Gastroesophageal sphincter (tissue), 4 donors: ENCODE data around the gene COMMD2. TPM values are rescaled to one million over a fixed set of nuclear protein-coding genes. Genes with fewer than 3 reads are reported as not detected.

ENCODE experiments used
- ATAC-seq: fragments of 150-250 bp; one replicate; pipeline ENCODE4 v1.9.1; 2016; ENCODE audit warnings: mild to moderate bottlenecking, moderate library complexity
- H3K27ac ChIP-seq, 4 donors: fragments of 200-600 bp; sonication (generic) in 3 of 4; 1 replicate in 3 of 4; 2 replicates in 1 of 4; pipeline ENCODE4 v1.5.1; 2016 to 2019
- H3K27me3 ChIP-seq: fragments of 200-600 bp; sonication (generic); one replicate; pipeline ENCODE4 v1.5.1; 2019
- H3K36me3 ChIP-seq, 2 donors: fragments of 200-600 bp; sonication (generic); one replicate each; pipeline ENCODE4 v1.5.1; 2019; ENCODE audit warnings: control low read depth in 1 of 2
- H3K4me1 ChIP-seq, 3 donors: fragments of 200-600 bp; sonication (generic); 1 replicate in 2 of 3; 2 replicates in 1 of 3; pipeline ENCODE4 v1.5.1; 2016 to 2019; ENCODE audit warnings: control low read depth in 2 of 3
- H3K4me3 ChIP-seq, 2 donors: fragments of 200-600 bp; sonication (generic); one replicate each; pipeline ENCODE4 v1.5.1; 2019; ENCODE audit warnings: mild to moderate bottlenecking in 1 of 2, moderate library complexity in 1 of 2
- H3K9me3 ChIP-seq, 3 donors: fragments of 200-600 bp; sonication (generic); one replicate each; pipeline ENCODE4 v1.5.1; 2017 to 2019; ENCODE audit warnings: control low read depth in 2 of 3
- CTCF ChIP-seq, 4 experiments: fragments of 200-600 bp in 2 of 4; fragments of 450-650 bp in 2 of 4; sonication (generic) in 1 of 4; IDR thresholded peaks; one replicate each; pipeline ENCODE4 v1.5.1; 2017 to 2019; ENCODE audit warnings: antibody characterized with exemption in 4 of 4, mild to moderate bottlenecking in 2 of 4, moderate library complexity in 2 of 4
- EP300 ChIP-seq: sonication (generic); formaldehyde crosslinking; IDR thresholded peaks from one replicate; pipeline ENCODE4 v1.6.1; 2017; ENCODE audit warnings: antibody characterized with exemption, mild to moderate bottlenecking
- POLR2A ChIP-seq, 2 donors: fragments of 450-650 bp; IDR thresholded peaks; one replicate each; pipeline ENCODE4 v1.6.1; 2017; ENCODE audit warnings: antibody characterized with exemption in 2 of 2, mild to moderate bottlenecking in 2 of 2, moderate library complexity in 1 of 2
- POLR2AphosphoS5 ChIP-seq: sonication (generic); formaldehyde crosslinking; IDR thresholded peaks from one replicate; pipeline ENCODE4 v1.6.1; 2017; ENCODE audit warnings: antibody characterized with exemption
- WGBS, 2 donors: methylation state at CpG; one replicate each; pipeline ENCODE4 v1.1.5; 2018; ENCODE audit warnings: low coverage in 1 of 2; 5-methylcytosine and 5-hydroxymethylcytosine counted together
- total RNA-seq, 4 donors: library from RNA; depleted of rRNA; stranded (reverse); fragments of >200 nt; gene quantifications; one replicate each; pipeline ENCODE4 v1.1.0, GENCODE V29; 2016

Gene COMMD2
- total RNA-seq, 4 donors from 2014 or later = 20.7 to 39.5 (median 31.9) TPM

- Histone ChIP-seq H3K4me3 (no peak overlapping the region), H3K36me3 (peaks cover 0 to 3% of the 10 kb centered on the region in 2 donors), H3K4me1 (no peaks in the 10 kb centered on the region), H3K27ac (no peak overlapping the region), H3K27me3 (no peaks in the 10 kb centered on the region), H3K9me3 (peaks cover 0 to 5% (median 0%) of the 10 kb centered on the region in 3 donors)
- no peak for ATAC-seq
- TF ChIP-seq POLR2A (IDR thresholded peaks at IDR 0.05) (no peak), EP300 (no peak), POLR2AphosphoS5 (no peak), CTCF (IDR thresholded peaks at IDR 0.05) (no peak)
Observed at GRCh38 chr3:149723781-149724180, 28.5 kb downstream of the COMMD2 start.

DNA sequence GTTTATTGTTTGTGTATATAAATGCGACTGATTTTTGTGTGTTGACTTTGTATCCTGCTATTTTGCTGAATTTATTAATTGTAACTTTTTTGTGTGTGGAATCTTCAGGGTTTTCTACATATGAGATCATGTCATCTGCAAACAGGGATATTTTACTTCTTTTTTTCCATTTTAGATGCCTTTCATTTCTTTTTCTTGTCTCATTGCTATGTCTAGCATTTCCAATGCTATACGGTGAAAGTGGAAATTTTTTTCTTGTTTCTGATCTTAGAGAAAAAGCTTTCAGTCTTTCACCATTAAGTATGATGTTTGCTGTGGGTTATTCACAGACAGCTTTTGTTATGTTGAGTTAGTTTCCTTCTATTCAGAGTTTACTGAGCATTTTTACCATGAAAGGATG is 31.4 kb downstream of the COMMD2 start:
- Histone ChIP-seq H3K27me3 (no peaks in the 10 kb centered on the region), H3K36me3 (peaks cover 0 to 3% of the 10 kb centered on the region in 2 donors), H3K4me3 (no peak overlapping the region), H3K9me3 (peaks cover 0 to 5% (median 0%) of the 10 kb centered on the region in 3 donors), H3K27ac (no peak overlapping the region), H3K4me1 (peaks cover 0 to 8% (median 0%) of the 10 kb centered on the region in 3 donors)
- no peak for ATAC-seq
- TF ChIP-seq POLR2AphosphoS5 (no peak), CTCF (IDR thresholded peaks at IDR 0.05) (no peak), POLR2A (IDR thresholded peaks at IDR 0.05) (no peak), EP300 (no peak)
- 88 to 100% methylated on average over 1 to 2 of the region's 2 CpGs for WGBS, 2 donors

DNA sequence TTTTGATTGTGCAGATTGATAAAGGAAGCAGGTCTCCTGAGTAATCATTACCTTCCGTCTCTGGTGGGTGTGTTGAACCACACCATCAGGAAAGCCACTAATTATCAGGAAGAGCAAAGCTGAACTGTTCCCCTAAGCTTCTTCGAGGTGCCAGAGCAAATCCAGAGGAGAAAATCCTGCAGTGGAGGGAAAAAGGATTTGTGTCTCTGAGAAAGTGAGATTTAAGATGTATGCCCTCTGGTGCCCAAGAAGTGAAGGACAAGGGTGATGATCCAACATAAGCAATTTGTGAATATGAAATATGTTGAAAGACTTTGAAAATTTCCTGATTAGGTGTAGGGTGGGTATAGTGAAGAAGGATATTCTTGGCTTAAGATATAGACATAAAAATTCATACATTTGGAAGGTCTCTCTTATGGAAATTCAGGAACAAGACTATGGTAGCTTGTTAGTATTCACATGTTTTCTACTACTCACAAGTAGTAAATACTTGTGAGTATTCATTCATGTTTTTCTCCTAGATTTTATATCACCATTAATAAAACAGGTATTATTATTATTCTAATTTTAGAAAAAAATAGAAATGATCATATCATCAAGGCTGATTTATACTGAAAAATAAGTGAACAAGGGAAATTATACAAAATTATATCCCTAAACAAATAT is 34.8 kb downstream of the COMMD2 start:
- no peak overlapping the region for H3K4me3 ChIP-seq
- H3K27me3 ChIP-seq = no peaks in the 10 kb centered on the region
- WGBS, 2 donors = 7 to 33% methylated on average over 1 to 2 of the region's 2 CpGs

GRCh38 chr3:149716984-149717383 is 35.3 kb downstream of the COMMD2 start:
- Histone ChIP-seq H3K4me1 (peaks cover 0 to 8% (median 0%) of the 10 kb centered on the region in 3 donors), H3K27ac (peak overlapping the region in 1 of 4 donors; percentile 25), H3K27me3 (no peaks in the 10 kb centered on the region), H3K4me3 (no peak overlapping the region), H3K36me3 (no peaks in the 10 kb centered on the region), H3K9me3 (peaks cover 0 to 5% (median 0%) of the 10 kb centered on the region in 3 donors)
- no peak for ATAC-seq
- TF ChIP-seq POLR2A (IDR thresholded peaks at IDR 0.05) (no peak), POLR2AphosphoS5 (no peak), EP300 (no peak), CTCF (IDR thresholded peaks at IDR 0.05) (no peak)
- 54 to 65% methylated on average over 3 to 6 of the region's 6 CpGs for WGBS, 2 donors

More for the DNA sequence above, 34.8 kb downstream of the COMMD2 start:
- Histone ChIP-seq H3K27ac (peak overlapping the region in 1 of 4 donors; percentile 25), H3K36me3 (no peaks in the 10 kb centered on the region), H3K9me3 (peaks cover 0 to 5% (median 0%) of the 10 kb centered on the region in 3 donors), H3K4me1 (peaks cover 0 to 8% (median 0%) of the 10 kb centered on the region in 3 donors)
- TF ChIP-seq POLR2AphosphoS5 = peak; percentile 28
- TF ChIP-seq POLR2A (IDR thresholded peaks at IDR 0.05) = no peak
- no peak for TF ChIP-seq EP300
- peak; percentile 72 to 93 (median 86) for TF ChIP-seq CTCF (IDR thresholded peaks at IDR 0.05)
- peak; percentile 66 for ATAC-seq

- TF ChIP-seq CTCF (IDR thresholded peaks at IDR 0.05) (no peak), POLR2AphosphoS5 (no peak), EP300 (no peak), POLR2A (IDR thresholded peaks at IDR 0.05) (no peak)
- Histone ChIP-seq H3K27ac (no peak overlapping the region), H3K4me1 (peaks cover 0 to 8% (median 0%) of the 10 kb centered on the region in 3 donors), H3K4me3 (no peak overlapping the region), H3K36me3 (no peaks in the 10 kb centered on the region), H3K27me3 (no peaks in the 10 kb centered on the region), H3K9me3 (no peaks in the 10 kb centered on the region)
- no CpG with 5 or more reads among the region's 13 CpGs for WGBS, 2 donors
- ATAC-seq = no peak
Observed at GRCh38 chr3:149715247-149715646, 37.0 kb downstream of the COMMD2 start.
